H1 (cell line): ENCODE data around the gene MAGIX. TPM values are rescaled to one million over a fixed set of nuclear protein-coding genes. Genes with fewer than 3 reads are reported as not detected.

Source experiments
- CTCF ChIA-PET: fragments of 300-600 bp; sonication (Branson Sonifier 250); formaldehyde crosslinking; loops from one replicate; lab custom pipeline; 2021; ENCODE audit not compliant: partially characterized antibody; lab: Charles Lee
- POLR2A ChIA-PET: fragments of 300-600 bp; sonication (Branson Sonifier 250); formaldehyde crosslinking; loops from one replicate; lab custom pipeline; 2021; ENCODE audit warnings: inconsistent platforms; ENCODE audit not compliant: partially characterized antibody; lab: Charles Lee
- DNase-seq, 2 experiments: peaks; one replicate each; pipeline versions ENCODE4 v3.0.0 to v3.0.0-alpha.2; 2010 to 2022; ENCODE audit warnings: low spot score in 2 of 2, low read depth in 1 of 2, mixed read lengths in 1 of 2
- FAIRE-seq: peaks from 2 replicates; lab custom pipeline; 2011; peaks lifted over from hg19 to GRCh38; lab: Jason Lieb, UNC
- H2AFZ ChIP-seq: 2 replicates; pipeline ENCODE4 v1.8.1; 2012; ENCODE audit warnings: low read length, inconsistent platforms
- H2AK5ac ChIP-seq: 2 replicates; pipeline ENCODE4 v1.6.1; 2013; ENCODE audit warnings: low read depth, low read length
- H2BK120ac ChIP-seq: replicated peaks from 2 replicates; pipeline ENCODE3; 2013; ENCODE audit warnings: low read depth, low read length, inconsistent platforms
- H2BK12ac ChIP-seq: 2 replicates; pipeline ENCODE4 v1.6.1; 2013; ENCODE audit warnings: low read depth, low read length
- H2BK15ac ChIP-seq: 2 replicates; pipeline ENCODE4 v1.6.1; 2013; ENCODE audit warnings: low read length
- H2BK20ac ChIP-seq: 2 replicates; pipeline ENCODE4 v1.6.1; 2013; ENCODE audit warnings: low read length
- H2BK5ac ChIP-seq: 2 replicates; pipeline ENCODE4 v1.6.1; 2013; ENCODE audit warnings: low read depth, low read length
- H3K14ac ChIP-seq: 2 replicates; pipeline ENCODE4 v1.6.1; 2013; ENCODE audit warnings: inconsistent platforms; ENCODE audit not compliant: insufficient read length
- H3K18ac ChIP-seq: 2 replicates; pipeline ENCODE4 v1.6.1; 2013; ENCODE audit warnings: low read length; ENCODE audit errors: extremely low read depth
- H3K23ac ChIP-seq: 2 replicates; pipeline ENCODE4 v1.6.1; 2013; ENCODE audit warnings: inconsistent platforms; ENCODE audit not compliant: insufficient read length
- H3K23me2 ChIP-seq: 2 replicates; pipeline ENCODE4 v1.6.1; 2013; ENCODE audit warnings: low read depth, low read length
- H3K27ac ChIP-seq: 2 replicates; pipeline ENCODE4 v1.6.1; 2011; ENCODE audit warnings: low read depth, low read length, inconsistent platforms
- H3K27me3 ChIP-seq, 4 experiments: replicated peaks in 1 of 4; 1 replicate in 1 of 4; 2 replicates in 3 of 4; pipeline versions ENCODE4 v1.6.1 to v1.8.1; 2011 to 2013; ENCODE audit warnings: low read length in 3 of 4, mild to moderate bottlenecking in 3 of 4, inconsistent platforms in 2 of 4, mixed read lengths in 2 of 4, moderate library complexity in 1 of 4; ENCODE audit not compliant: control insufficient read depth in 3 of 4, insufficient read depth in 3 of 4; ENCODE audit errors: extremely low read depth in 1 of 4
- H3K36me3 ChIP-seq, 4 experiments: 2 replicates each; pipeline versions ENCODE4 v1.6.1 to v1.8.1; 2011 to 2013; ENCODE audit warnings: mild to moderate bottlenecking in 4 of 4, low read length in 3 of 4, moderate library complexity in 2 of 4, control low read depth in 1 of 4, inconsistent platforms in 1 of 4; ENCODE audit not compliant: insufficient read depth in 4 of 4, control insufficient read depth in 2 of 4
- H3K4ac ChIP-seq: replicated peaks from 2 replicates; pipeline ENCODE3; 2013; ENCODE audit warnings: low read length, low read depth, mixed read lengths, inconsistent platforms; ENCODE audit not compliant: insufficient read length
- H3K4me1 ChIP-seq, 4 experiments: replicated peaks in 1 of 4; 1 replicate in 1 of 4; 2 replicates in 3 of 4; pipeline versions ENCODE4 v1.6.1 to v1.8.1; 2011 to 2013; ENCODE audit warnings: low read length in 3 of 4, inconsistent platforms in 2 of 4, mixed read lengths in 1 of 4; ENCODE audit not compliant: insufficient read depth in 4 of 4, control insufficient read depth in 3 of 4
- H3K4me2 ChIP-seq, 2 experiments: 2 replicates each; pipeline versions ENCODE4 v1.6.1 to v1.8.1; 2011 to 2013; ENCODE audit warnings: low read depth in 2 of 2, low read length in 2 of 2, control low read depth in 1 of 2, inconsistent platforms in 1 of 2, mild to moderate bottlenecking in 1 of 2; ENCODE audit not compliant: insufficient read depth in 1 of 2
- H3K4me3 ChIP-seq, 4 experiments: fragments of 200-600, 300-600 bp in 1 of 4; sonication (generic), shearing (Covaris generic), sonication (Bioruptor Twin) in 1 of 4; 2 replicates each; pipeline versions ENCODE4 v1.5.1 to v1.8.1; 2011 to 2016; ENCODE audit warnings: low read length in 4 of 4, low read depth in 3 of 4, control low read depth in 2 of 4, inconsistent platforms in 2 of 4, mild to moderate bottlenecking in 2 of 4, mixed read lengths in 1 of 4, moderate library complexity in 1 of 4; ENCODE audit not compliant: insufficient read depth in 2 of 4; ENCODE audit errors: extremely low read depth in 1 of 4
- H3K56ac ChIP-seq: replicated peaks from 2 replicates; pipeline ENCODE3; 2013; ENCODE audit warnings: low read depth, mild to moderate bottlenecking, mixed read lengths, low read length, inconsistent platforms; ENCODE audit not compliant: insufficient read length
- H3K79me1 ChIP-seq: 2 replicates; pipeline ENCODE4 v1.6.1; 2013; ENCODE audit warnings: low read depth, low read length, control low read depth
- H3K79me2 ChIP-seq, 2 experiments: 2 replicates each; pipeline versions ENCODE4 v1.6.1 to v1.8.1; 2012 to 2013; ENCODE audit warnings: low read length in 2 of 2, mild to moderate bottlenecking in 2 of 2, inconsistent platforms in 1 of 2; ENCODE audit not compliant: insufficient read depth in 2 of 2, control insufficient read depth in 1 of 2
- H3K9ac ChIP-seq, 4 experiments: replicated peaks in 1 of 4; 1 replicate in 1 of 4; 2 replicates in 3 of 4; pipeline versions ENCODE4 v1.6.1 to v1.8.1; 2011 to 2013; ENCODE audit warnings: low read depth in 3 of 4, low read length in 3 of 4, control low read depth in 2 of 4, mild to moderate bottlenecking in 2 of 4, moderate library complexity in 2 of 4, inconsistent platforms in 1 of 4; ENCODE audit errors: extremely low read depth in 1 of 4
- H3K9me3 ChIP-seq, 2 experiments: 2 replicates each; pipeline versions ENCODE4 v1.6.1 to v1.8.1; 2012 to 2013; ENCODE audit warnings: mild to moderate bottlenecking in 2 of 2, moderate library complexity in 2 of 2, control low read depth in 1 of 2, inconsistent platforms in 1 of 2, low read depth in 1 of 2, low read length in 1 of 2, mixed read lengths in 1 of 2; ENCODE audit not compliant: insufficient read depth in 2 of 2
- H4K20me1 ChIP-seq, 2 experiments: replicated peaks in 1 of 2; 2 replicates each; pipeline versions ENCODE3 to v1.8.1; 2011 to 2013; ENCODE audit warnings: inconsistent platforms in 2 of 2, low read length in 2 of 2, mild to moderate bottlenecking in 1 of 2; ENCODE audit not compliant: insufficient read depth in 2 of 2, control insufficient read depth in 1 of 2
- H4K5ac ChIP-seq: 2 replicates; pipeline ENCODE4 v1.6.1; 2013; ENCODE audit warnings: low read length, low read depth, mixed read lengths, inconsistent platforms; ENCODE audit not compliant: insufficient read length
- H4K8ac ChIP-seq: 2 replicates; pipeline ENCODE4 v1.8.0; 2013; ENCODE audit warnings: mild to moderate bottlenecking, moderate library complexity, low read length, inconsistent platforms; ENCODE audit not compliant: insufficient read depth; ENCODE audit errors: extremely low read depth
- H4K91ac ChIP-seq: replicated peaks from 2 replicates; pipeline ENCODE3; 2013; ENCODE audit warnings: low read length, mixed read lengths, inconsistent platforms; ENCODE audit not compliant: insufficient read length
- ATF2 ChIP-seq: IDR thresholded peaks from 2 replicates; pipeline ENCODE4 v1.6.1; 2012; ENCODE audit warnings: low read length, inconsistent platforms
- BACH1 ChIP-seq: IDR thresholded peaks from 2 replicates; pipeline ENCODE4 v1.6.1; 2012; ENCODE audit warnings: low read length, improper control_type of control experiment
- CREB1 ChIP-seq: IDR thresholded peaks from 2 replicates; pipeline ENCODE4 v1.6.1; 2012; ENCODE audit warnings: inconsistent platforms
- CTCF ChIP-seq, 3 experiments: IDR thresholded peaks; 1 replicate in 2 of 3; 2 replicates in 1 of 3; pipeline versions ENCODE4 v1.5.1 to v1.6.1; 2011; ENCODE audit warnings: low read length in 3 of 3, mild to moderate bottlenecking in 3 of 3, inconsistent platforms in 2 of 3, low read depth in 1 of 3, moderate library complexity in 1 of 3; ENCODE audit not compliant: insufficient read depth in 1 of 3; ENCODE audit errors: control extremely low read depth in 1 of 3
- E2F6 ChIP-seq: IDR thresholded peaks from 2 replicates; pipeline ENCODE4 v1.6.1; 2012; ENCODE audit warnings: inconsistent platforms
- GABPA ChIP-seq: IDR thresholded peaks from 2 replicates; pipeline ENCODE4 v1.6.1; 2011; ENCODE audit warnings: mild to moderate bottlenecking, low read length, moderate library complexity, borderline replicate concordance; ENCODE audit not compliant: insufficient read depth
- RAD21 ChIP-seq, 2 experiments: IDR thresholded peaks in 1 of 2; conservative IDR thresholded peaks in 1 of 2; 2 replicates each; pipeline ENCODE4 v1.6.1; 2011; ENCODE audit warnings: low read depth in 2 of 2, low read length in 2 of 2, improper control_type of control experiment in 1 of 2, inconsistent platforms in 1 of 2, mild to moderate bottlenecking in 1 of 2, moderate library complexity in 1 of 2
- WGBS, 2 experiments: shearing (Covaris generic) in 1 of 2; methylation state at CpG; one replicate each; pipeline versions ENCODE4 v1.1.6 to v1.1.7; 2013 to 2015; ENCODE audit warnings: low lambda C conversion rate in 2 of 2, mixed read lengths in 2 of 2, inconsistent platforms in 1 of 2, low coverage in 1 of 2, missing lambda C conversion rate in 1 of 2; ENCODE audit not compliant: insufficient replicate concordance in 2 of 2, insufficient coverage in 1 of 2, insufficient read length in 1 of 2; ENCODE audit errors: extremely low coverage in 1 of 2, missing lambda C conversion rate in 1 of 2; 5-methylcytosine and 5-hydroxymethylcytosine counted together
- polyA plus RNA-seq, 7 experiments: library from polyadenylated mRNA; depleted of rRNA in 3 of 7; stranded (reverse) in 5 of 7; unstranded in 2 of 7; fragments of >200 nt in 5 of 7; fragments of 200-250 nt in 2 of 7; gene quantifications; 1 replicate in 5 of 7; 2 replicates in 1 of 7; 4 replicates in 1 of 7; pipeline versions ENCODE4 v1.2.1 to v1.2.3, GENCODE V29; 2011 to 2013; ENCODE audit warnings: missing spikeins in 2 of 7, mixed read lengths in 2 of 7
- total RNA-seq: library from RNA; stranded (reverse); fragmentation: NEBNext Ultra II Directional; extraction: Animal tissue kit (Norgen Biotek cat#: 25700); gene quantifications from 2 replicates; pipeline ENCODE4 v1.2.1, GENCODE V29; 2021

Gene MAGIX
- total and polyA plus RNA-seq, 2 of the 8 experiments (the other 6 are each of a cell fraction or from before 2014, with no cell fraction given) = 0.37 to 1.1 TPM

- Histone ChIP-seq H3K27ac (no peak overlapping the region), H3K36me3 (peaks cover 0 to 15% (median 4%) of the 10 kb centered on the region in 4 experiments; a peak in 5 of 8 replicates), H3K4me3 (no peak overlapping the region), H4K8ac (no peak overlapping the region), H3K23ac (no peak overlapping the region), H2BK5ac (no peak overlapping the region), H3K9ac (no peak overlapping the region), H2BK12ac (no peak overlapping the region), H2BK120ac (no peak overlapping the region), H3K4me1 (no peaks in the 10 kb centered on the region), H2AK5ac (no peak overlapping the region), H2BK20ac (no peak overlapping the region), H3K4ac (no peak overlapping the region), H3K27me3 (no peaks in the 10 kb centered on the region; a peak in 2 of 7 replicates), H4K91ac (no peak overlapping the region), H3K14ac (no peak overlapping the region), H3K79me2 (no peaks in the 10 kb centered on the region), H2BK15ac (no peak overlapping the region), H3K23me2 (no peaks in the 10 kb centered on the region; the same call in 1 of the 2 replicates), H3K79me1 (no peaks in the 10 kb centered on the region), H4K20me1 (peaks cover 0 to 5% of the 10 kb centered on the region in 2 experiments), H4K5ac (no peak overlapping the region), H3K18ac (no peak overlapping the region), H3K56ac (no peak overlapping the region), H3K4me2 (no peak overlapping the region), H3K9me3 (no peaks in the 10 kb centered on the region), H2AFZ (no peak overlapping the region)
- FAIRE-seq (no peak), DNase-seq (no peak)
- CTCF ChIA-PET = interaction anchor here (1.5 kb wide), 1 partner anchor 34 kb away, joined by 6 read pairs; no protein-coding TSS in a partner anchor
- 84% methylated on average over 4 of the region's 4 CpGs; no CpG with 5 or more reads in 1 of the 2 experiments for WGBS, 2 experiments
- POLR2A ChIA-PET = interaction anchor here (1.4 kb wide), 1 partner anchor 15 kb away, joined by 3 read pairs; no protein-coding TSS in a partner anchor
- TF ChIP-seq GABPA (no peak), RAD21 (IDR thresholded peaks at IDR 0.05 in 1 of 2, conservative IDR thresholded peaks at IDR 0.05 in 1 of 2; ENCODE audit: low read depth in 2 of 2, low read length in 2 of 2) (peak; percentile 17 to 31; a peak in 2 of 4 replicates), CREB1 (no peak), ATF2 (no peak), BACH1 (no peak), CTCF (IDR thresholded peaks at IDR 0.05; ENCODE audit: control extremely low read depth in 1 of 3, insufficient read depth in 1 of 3, low read depth in 1 of 3, low read length in 3 of 3) (peak in 2 of 3 experiments; percentile 6 to 7; a peak in 2 of 4 replicates), E2F6 (no peak)
Measured at GRCh38 chrX:49177338-49177833, 14.8 kb downstream of the MAGIX start.
